ENCODE measurements around the gene MTHFD1L.
"Not testable (repeated sequence)": the region's sequence is repeated elsewhere in the genome, so short reads cannot be mapped to it uniquely, and the experiment has no call there.

DNA sequence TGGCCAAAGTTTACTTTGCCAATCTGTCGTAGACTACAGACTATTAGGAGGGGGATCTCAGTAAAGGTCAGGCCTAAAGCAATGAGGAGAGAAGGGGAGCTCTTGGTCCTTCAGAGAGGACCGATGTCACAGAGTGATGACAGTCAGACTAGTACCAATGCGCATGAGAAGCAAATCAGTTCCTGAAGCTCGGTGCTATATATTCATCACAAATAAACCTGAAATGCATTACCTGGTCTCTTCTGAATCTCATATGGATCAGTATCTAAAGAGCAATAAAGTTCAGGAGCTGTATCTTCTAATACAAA lies 260.9 kb downstream of the MTHFD1L start:
- TF ChIP-seq, protein P1, sequence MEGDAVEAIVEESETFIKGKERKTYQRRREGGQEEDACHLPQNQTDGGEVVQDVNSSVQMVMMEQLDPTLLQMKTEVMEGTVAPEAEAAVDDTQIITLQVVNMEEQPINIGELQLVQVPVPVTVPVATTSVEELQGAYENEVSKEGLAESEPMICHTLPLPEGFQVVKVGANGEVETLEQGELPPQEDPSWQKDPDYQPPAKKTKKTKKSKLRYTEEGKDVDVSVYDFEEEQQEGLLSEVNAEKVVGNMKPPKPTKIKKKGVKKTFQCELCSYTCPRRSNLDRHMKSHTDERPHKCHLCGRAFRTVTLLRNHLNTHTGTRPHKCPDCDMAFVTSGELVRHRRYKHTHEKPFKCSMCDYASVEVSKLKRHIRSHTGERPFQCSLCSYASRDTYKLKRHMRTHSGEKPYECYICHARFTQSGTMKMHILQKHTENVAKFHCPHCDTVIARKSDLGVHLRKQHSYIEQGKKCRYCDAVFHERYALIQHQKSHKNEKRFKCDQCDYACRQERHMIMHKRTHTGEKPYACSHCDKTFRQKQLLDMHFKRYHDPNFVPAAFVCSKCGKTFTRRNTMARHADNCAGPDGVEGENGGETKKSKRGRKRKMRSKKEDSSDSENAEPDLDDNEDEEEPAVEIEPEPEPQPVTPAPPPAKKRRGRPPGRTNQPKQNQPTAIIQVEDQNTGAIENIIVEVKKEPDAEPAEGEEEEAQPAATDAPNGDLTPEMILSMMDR (IDR thresholded peaks at IDR 0.05; ENCODE audit: insufficient read depth, low read length, poor library complexity, severe bottlenecking): not testable (repeated sequence)
- TF ChIP-seq EZH2phosphoT487 (conservative IDR thresholded peaks at IDR 0.05; ENCODE audit: low read length): not testable (repeated sequence)

Measured in SU-DHL-6 (cell line).